Ecto neural progenitor cell (in vitro differentiated cells): Measurements from ENCODE around the gene COBL.

Source experiments
- DNase-seq: peaks from one replicate; pipeline ENCODE4 v3.0.0-alpha.2; 2018; ENCODE audit warnings: low spot score

COBL gene

GRCh38 chr7:51255036-51255435 lies 61.6 kb downstream of the COBL start:
- no peak for DNase-seq

GRCh38 chr7:51253157-51253556 lies 63.5 kb downstream of the COBL start:
- DNase-seq = peak; percentile 15

DNA sequence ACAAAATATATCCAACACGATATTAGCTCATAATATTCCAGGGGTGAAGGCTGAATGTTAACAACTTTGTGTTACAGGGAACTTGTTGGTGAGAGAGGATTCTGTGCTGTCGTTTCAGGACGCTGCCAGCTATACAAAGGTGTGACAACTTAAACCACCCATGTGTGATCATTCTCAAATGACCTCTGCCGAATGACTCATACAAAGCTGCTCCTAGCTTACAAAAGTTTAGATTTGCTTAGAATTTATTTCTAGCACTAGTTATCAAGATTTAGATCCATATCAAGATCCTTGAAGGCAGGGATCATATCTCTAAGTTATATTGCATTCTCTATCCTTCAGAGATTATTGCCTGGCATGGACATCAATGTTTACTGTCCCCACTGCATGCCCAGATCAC lies 65.3 kb downstream of the COBL start:
- DNase-seq = no peak

DNA sequence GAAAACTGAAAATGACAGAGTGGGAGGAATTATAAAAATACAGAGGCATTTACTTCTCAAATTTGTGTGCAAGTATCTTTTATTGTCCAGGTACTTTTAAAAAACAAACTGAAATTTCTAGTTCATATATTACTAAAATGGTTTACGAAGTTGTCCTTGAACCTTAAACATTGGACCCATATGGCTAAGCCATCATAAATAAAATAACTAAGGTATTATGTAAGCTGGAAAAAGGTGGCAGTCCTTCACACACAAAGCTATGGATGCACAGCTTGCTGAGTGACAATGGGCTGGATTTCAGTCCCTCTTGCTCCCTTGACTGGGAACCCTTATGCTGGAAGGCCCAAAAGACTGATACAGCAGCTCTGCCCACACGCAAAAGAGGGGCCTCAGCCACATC lies 66.1 kb downstream of the COBL start:
- peak; percentile 6 for DNase-seq

DNA sequence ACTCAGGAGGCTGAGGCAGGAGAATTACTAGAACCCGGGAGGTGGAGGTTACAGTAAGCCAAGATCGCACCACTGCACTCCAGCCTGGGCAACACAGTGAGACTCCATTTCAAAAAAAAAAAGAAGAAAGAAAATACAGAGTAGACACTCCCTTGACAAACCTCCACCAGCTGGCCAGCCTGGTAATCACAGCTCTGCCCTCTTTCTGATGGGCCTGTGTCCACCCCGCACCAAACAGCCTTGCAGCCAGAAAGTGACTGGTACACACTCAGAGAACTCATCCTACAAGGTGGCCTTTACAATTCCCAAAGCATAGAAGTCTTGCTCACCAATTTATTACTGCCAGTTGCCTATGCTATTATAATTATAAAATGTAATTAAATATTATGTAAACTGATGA lies 66.6 kb downstream of the COBL start:
- DNase-seq = peak; percentile 23

GRCh38 chr7:51249187-51249945 lies 67.2 kb downstream of the COBL start:
- peak; percentile 23 for DNase-seq

DNA sequence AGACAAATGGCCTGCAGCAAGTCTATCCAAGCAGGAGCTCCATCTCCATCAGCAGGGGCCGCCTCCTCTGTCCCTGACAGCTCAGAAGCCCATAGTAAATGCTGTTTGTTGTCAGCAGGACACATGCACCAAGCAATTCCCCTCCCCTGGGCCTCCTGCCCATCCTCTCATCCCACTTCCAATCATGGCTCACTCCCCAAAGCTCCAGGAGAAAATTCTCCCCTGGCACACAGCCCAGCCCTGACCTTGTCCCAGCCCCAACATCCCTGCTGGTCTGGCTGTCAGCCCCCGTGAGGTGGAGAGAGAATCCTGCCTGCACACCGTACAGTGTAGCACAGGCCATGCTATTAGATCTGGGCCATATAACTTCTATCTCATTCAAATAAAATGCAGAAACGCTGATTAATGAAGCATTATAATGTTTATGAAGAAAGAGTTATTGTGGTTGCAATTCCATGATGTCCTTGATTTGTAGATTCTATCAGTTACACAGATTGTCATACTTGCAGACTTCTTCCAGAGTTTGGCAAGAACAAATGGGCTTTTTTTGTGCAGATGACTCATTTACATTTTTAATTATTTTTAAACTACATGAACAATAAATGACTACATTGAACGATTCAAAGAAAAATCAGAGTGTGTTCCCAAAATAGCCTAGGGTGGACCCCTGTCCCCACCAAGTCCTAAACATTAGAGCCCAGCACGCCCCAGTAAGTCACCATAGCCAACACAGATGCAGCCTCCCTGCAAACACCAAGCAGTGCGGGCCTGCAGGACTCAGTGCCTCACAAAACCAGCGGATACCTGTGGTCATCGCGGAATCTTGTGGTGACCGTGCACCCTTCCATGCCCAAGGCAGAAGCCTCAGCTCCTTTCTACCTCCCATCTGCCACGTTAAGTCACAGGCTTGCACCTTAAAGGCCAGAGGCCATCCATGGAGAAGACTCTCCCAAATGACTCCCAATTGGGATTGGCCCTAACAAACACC lies 70.1 kb downstream of the COBL start:
- peak; percentile 39 for DNase-seq

- peak; percentile 10 for DNase-seq
Measured at GRCh38 chr7:51244885-51245284, 71.7 kb downstream of the COBL start.

DNA sequence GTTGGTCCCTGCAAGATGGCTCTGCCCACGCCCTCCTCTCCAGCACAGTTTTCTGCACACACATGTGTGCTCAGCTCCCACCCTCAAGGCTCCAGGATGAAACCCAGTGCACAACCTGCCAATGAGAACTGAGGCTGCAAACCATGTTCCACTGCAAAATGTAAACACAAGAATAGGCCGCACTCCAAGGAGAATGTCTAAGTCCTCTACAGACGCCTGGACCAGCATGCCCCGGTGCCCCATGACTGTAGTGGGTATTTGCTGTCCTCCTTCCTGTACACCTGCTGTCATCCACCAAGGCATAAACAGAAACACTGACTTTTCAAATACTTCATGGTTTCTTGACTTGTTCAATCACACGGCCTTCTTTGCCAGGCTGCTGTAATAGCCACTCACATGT lies 72.6 kb downstream of the COBL start:
- peak; percentile 31 for DNase-seq

DNA sequence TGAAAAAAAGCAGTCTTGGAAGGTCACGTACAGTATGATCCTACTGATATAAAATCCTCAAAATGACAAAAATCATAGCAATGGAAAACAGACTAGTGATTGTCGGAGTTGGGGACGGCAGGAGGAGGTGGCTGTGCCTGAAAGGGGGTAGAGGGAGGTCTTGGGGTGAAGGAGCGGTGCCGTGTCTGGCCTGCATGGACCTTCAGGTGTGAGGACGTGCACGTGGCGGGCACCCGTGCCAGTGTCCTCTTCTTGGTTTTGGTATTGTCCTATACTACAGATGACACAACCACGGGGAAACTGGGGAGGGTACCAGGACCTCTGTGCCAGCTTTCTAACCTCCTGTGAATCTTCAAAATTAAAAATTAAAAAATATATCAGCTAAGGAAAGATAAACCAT lies 73.0 kb downstream of the COBL start:
- DNase-seq = peak; percentile 22

DNA sequence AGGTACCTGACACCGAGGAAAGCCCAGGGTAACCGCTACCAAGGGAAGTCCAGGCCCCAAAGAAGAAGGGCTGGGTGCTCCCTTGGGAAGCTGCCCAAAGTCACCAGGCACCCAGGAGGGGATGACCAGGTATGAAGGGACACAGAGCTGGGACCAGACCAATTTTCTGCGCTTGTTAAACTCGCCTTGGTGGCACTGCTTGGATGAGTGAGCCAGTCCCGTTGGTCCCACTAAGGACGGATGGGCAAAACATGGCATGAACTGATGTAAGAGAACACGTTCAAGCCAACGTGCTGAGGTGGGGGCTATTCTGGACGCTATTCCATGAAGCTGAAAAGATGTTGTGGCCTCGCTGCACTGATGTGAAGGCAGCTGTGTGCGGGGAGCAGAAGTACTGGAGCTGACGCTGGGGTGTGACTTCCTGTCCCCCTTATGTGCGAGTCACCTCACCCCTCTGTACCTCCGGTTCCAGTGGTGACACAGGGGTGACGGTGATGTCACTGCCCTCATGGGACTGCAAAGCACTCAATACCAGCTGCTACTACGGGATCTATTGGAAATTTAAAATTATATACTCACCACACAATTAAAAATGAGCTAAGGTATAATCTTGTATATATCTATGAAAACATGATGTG lies 73.6 kb downstream of the COBL start:
- DNase-seq = peak; percentile 24

DNA sequence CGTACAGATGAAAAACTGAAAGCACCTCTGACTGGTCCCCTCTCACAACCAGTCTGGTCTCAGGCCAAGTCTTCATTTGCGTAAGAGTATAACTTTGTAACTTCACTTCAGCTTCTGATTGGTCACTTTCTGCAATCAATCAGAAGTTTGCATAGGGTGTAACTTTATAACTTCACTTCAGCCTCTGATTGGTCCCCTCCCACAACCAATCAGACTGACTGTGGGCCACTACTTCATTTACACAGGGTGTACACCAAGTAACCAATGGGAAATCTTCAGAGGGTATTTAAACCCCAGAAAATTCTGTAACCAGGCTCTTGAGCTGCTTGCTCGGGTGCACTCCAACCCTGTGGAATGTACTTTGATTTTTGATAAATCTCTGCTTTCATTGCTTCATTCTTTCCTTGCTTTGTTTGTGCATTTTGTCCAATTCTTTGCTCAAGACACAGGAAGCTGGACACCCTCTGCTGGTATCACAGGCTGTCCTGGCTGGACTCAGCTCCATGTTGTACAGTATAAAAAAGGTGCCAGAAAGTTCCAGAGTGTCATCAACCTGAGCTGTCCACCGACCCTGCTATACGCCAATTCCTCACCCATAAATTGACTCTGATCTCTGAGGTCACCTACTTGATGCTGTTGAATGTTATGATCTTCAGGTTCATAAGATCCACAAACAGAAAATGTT lies 74.5 kb downstream of the COBL start:
- DNase-seq = peak; percentile 16

DNA sequence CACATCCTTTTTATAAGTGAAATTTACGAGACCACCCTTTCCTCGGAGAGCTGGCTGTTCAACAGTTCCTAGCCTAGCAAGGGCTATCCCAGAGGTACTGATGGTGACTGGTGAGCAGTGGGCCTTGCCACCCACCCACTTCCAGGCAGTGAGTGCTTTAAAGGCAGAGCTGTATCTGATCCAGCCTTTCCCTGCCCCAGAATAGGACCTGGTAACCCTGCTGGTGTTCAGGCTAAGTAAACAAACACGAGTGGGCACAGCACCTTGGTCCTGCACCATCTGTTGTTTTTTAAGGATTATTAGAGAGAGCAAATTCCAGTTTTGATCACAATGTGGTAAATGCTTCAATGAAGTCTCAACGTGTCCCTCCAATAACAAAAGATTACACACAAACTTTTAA lies 75.7 kb downstream of the COBL start:
- DNase-seq = peak; percentile 3

DNA sequence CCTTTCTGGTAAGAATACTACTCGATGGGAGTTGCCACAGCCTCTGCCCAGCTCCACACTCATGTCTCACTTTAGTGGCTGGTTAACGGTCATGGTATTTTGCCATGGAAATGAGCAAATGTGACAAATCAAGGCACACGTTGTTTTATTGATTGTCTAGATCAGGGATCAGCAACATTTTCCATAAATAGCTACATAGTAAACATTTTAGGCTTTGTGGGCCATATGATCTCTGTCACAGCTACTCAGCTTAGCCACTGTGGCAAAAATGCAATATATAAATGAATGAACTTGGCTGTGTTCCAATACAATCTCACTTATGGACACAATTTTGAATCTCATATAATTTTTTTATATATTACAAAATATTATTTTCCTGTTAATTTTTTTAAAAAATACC lies 76.9 kb downstream of the COBL start:
- DNase-seq = no peak

DNA sequence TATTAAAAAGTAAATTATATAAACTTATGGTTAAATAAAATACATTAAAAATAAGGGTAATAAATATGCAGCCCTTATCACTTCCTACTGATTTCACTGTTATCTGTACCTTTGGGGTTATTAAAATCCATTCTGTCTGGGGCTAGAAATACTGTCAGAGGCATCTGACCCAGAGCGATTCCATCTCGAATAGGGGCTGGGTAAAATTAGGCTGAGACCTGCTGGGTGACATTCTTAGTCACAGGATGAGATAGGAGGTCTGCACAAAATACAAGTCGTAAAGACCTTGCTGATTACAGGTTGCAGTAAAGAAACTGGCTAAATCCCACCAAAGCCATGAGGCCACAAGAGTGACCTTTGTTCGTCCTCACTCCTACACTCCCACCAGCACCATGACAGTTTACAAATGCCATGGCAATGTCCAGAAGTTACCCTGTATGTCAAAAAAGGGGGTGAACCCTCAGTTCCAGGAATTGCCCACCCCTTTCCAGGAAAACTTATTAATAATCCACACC lies 77.6 kb downstream of the COBL start:
- DNase-seq = no peak

DNA sequence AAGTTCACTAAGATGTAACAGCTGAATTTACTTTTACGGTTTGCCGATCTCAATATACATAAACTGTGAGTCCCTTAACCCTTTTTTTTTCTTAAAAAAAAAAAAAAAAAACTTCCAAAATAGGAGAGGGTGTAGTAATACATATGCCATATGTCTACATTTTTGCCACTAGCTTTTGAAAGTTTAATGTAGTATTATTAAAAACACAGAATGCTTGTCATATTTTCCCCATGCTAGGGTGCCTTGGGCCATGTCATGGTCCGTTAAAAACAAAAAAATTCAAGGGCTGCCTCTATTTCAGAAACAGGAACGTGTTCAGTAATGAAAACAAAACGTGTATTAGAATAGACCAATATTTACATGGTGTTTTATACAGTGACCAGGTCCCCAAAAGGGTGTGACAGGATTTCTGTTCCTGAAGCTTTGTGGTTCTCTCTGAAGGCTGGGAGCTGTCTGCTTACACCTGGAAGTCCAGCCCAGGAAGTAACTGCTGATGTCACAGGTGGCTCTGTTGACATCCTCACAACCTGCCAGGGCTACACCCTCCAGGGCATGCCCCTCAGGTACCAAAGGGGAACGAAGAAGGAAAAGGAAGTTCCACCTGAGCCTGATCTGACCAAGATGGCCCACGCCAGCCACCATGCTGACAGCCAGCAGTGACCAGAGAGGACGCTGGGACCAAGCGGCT lies 79.0 kb downstream of the COBL start:
- DNase-seq = no peak

- DNase-seq = no peak
Measured at GRCh38 chr7:51236470-51237132, 80.0 kb downstream of the COBL start.

DNA sequence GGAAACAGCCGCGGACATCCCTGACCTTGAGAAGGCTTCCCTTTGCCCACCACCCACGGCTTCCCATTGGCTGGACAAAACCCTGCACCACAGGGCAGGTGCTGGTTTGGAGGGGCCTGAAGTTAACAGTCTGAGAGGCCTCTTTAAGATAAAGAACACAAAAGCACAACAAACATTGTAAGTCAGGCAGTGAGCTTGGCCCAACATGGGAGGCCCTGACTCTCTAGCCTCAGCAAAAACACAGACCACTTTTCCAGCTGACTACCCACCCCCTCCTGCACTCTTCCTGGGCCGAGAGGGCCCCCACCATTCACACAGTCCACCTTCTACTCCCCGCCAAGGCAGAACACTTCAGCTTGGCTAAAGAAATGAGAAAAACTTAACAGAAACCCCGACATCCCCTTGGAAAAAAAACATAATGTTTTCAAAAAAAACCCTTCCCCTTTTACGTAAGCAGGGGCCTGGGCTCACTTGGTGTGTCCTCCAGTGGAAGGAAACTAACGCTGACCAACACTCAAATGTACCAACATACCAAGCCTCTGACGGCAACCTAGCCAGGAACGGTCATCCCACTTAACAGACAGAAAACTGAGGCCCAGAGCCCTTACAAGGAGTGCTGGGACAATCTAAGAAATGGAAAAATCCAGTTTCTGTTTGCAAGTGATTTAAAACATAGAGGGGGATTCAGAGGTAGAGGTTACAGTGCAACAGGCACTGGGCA lies 80.9 kb downstream of the COBL start:
- no peak for DNase-seq

DNA sequence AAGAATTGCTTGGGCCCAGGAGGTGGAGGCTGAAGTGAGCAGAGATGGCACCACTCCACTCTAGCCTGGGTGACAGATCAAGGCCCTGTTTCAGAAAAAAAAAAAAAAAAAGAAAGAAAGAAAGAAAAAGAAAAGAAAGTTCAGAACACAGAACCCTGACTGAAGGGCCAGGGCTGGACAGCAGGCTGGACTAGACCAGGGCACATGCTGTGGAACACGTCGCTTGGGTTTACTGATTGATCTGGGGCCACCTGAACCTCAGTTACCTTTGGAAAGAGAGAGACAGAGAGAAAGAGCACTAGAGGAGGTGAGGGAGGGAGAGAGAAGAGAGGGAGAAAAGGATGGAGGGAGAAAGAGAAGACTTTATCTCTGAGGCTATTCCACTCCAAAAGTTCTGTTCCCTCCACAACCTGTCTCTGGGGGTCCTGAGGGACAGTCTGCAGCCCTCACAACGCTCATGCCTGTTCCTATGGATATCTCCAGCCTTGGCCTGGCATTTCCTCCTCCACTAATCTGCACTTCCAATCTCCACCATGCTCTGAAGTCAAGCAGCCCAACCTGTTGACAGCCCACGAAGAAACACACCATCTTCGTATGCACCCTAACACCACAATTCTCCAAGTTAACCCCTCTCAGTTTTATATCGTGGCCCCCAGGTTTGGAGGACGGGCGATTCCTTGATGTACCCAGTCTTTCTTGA lies 81.8 kb downstream of the COBL start:
- DNase-seq = no peak
